Fibroblast of skin of right biceps (primary cell): Measurements from ENCODE around the gene TLR3.

Source experiments
- DNase-seq: peaks from one replicate; pipeline ENCODE4 v3.0.0-alpha.2; 2013

The TLR3 gene

GRCh38 chr4:186107947-186108346, 39.0 kb downstream of the TLR3 start:
- no peak for DNase-seq

- no peak for DNase-seq
Measured at GRCh38 chr4:186108391-186108790, 39.4 kb downstream of the TLR3 start.

DNA sequence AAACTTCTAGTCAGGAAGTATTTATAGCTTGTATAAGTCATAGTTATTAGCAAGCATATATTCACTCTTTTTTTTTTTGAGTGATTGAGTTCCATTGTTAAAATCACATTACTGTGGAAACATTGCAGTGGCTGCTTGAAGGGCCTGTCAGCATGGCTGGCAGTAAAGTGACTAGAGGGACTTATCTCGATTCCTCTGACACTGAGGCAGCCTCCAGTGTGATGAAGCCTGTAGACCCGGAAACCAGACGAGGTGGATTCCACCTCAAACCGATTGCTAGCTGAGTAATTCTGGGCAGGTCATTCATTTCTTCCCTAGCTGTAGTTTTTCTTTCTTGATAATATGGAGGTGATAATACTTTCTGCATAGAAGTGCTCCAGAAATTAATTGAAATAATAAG, 40.3 kb downstream of the TLR3 start:
- no peak for DNase-seq

DNA sequence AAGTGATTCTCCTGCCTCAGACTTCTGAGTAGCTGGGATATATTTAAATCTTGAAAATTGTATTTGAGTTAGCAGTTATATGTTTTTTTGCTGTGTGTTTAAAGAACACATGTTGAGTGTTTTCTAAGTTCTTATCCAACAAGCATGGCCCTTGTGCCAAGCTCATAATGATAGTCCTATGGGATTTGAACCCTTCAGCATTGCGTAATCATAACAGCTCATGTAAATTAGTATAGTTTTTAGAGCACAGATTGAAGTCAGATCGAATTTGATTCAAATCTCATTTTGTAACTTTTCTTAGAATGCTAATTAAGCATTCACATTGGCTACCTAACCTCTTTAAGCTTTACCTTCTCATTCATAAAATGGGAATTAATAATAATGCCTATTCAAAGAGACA, 47.7 kb downstream of the TLR3 start:
- no peak for DNase-seq

DNA sequence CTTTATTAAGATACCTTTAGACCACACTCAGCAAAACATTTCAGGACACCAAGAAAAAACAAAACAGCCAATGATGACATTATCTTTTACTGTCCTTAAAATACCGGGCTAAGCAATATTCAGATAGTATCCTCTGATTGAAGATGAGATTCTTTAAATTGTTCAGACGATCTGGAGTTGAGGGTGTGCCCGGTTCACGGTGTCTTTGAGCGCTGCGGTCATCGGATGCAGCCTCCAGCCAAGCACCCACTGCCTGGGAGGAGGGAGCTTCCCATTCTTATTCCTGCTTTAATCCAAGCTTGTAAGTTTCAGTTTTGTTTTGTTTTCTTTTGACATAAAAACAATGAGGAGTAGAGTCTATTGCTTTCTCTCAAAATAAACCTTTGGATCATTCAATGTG, 49.6 kb downstream of the TLR3 start:
- DNase-seq = no peak

- DNase-seq = no peak
Measured at GRCh38 chr4:186121057-186121456, 52.1 kb downstream of the TLR3 start.

GRCh38 chr4:186128842-186129241, 59.9 kb downstream of the TLR3 start:
- DNase-seq = no peak

DNA sequence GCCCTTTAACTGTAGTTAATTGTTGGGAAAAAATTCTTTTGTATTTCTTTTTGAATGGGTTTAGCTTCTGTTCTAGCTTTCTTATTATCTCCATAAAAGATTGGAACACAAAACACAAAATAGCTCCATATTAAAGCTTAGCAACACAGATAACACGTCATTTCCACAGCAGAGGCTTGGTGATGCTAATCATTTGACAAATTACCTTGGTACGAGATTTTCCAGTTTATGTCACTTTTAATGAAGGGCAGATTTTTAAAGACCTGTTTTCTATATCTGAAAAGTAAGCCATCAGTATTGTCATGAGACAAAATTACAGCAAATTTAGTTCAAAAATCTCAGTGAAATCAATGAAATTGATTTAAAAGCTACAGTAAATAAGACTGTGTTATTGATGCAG, 63.0 kb downstream of the TLR3 start:
- DNase-seq = no peak

GRCh38 chr4:186132577-186133242, 63.8 kb downstream of the TLR3 start:
- DNase-seq = peak; percentile 67

- no peak for DNase-seq
Measured at GRCh38 chr4:186134257-186134656, 65.3 kb downstream of the TLR3 start.

DNA sequence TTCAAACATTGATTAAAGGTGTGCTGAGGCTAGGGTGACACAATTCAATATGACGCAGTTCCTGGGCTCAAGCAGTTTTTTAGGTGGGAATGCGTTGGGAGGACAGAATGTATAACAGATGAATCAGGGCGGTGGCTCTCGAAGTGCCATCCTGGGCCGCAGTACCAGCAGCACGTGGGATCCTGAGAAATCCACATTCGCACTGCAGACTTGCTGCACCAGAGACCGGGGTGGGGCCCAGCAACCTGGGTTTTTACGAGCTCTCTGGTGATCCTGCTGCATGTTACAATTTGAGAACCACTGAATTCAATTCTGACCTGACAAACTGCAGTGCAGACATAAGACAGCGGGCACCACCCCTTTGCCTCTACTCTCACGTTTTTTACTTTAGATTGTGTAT, 65.9 kb downstream of the TLR3 start:
- DNase-seq = no peak

- DNase-seq = peak; percentile 19
Measured at GRCh38 chr4:186137196-186137794, 68.3 kb downstream of the TLR3 start.
